Neuronal stem cell (in vitro differentiated cells): ENCODE data around the gene IMMP2L.

Experiments used
- DNase-seq: peaks from one replicate; pipeline ENCODE4 v3.0.0-alpha.2; 2013; ENCODE audit warnings: low spot score
- H2AFZ ChIP-seq: one replicate; pipeline ENCODE4 v1.6.1; 2013; ENCODE audit warnings: mild to moderate bottlenecking, low read length, inconsistent platforms
- H2AK5ac ChIP-seq: 2 replicates; pipeline ENCODE4 v1.6.1; 2013; ENCODE audit warnings: low read depth, mild to moderate bottlenecking, inconsistent platforms, low read length, moderate library complexity, mixed read lengths
- H2BK120ac ChIP-seq: 2 replicates; pipeline ENCODE4 v1.6.1; 2013; ENCODE audit warnings: low read depth, mild to moderate bottlenecking, inconsistent platforms, low read length, moderate library complexity, mixed read lengths
- H2BK12ac ChIP-seq: one replicate; pipeline ENCODE4 v1.6.1; 2013; ENCODE audit warnings: low read length, inconsistent platforms
- H2BK15ac ChIP-seq: 2 replicates; pipeline ENCODE4 v1.6.1; 2013; ENCODE audit warnings: mild to moderate bottlenecking, low read length, inconsistent platforms, mixed read lengths
- H2BK5ac ChIP-seq: one replicate; pipeline ENCODE4 v1.6.1; 2013; ENCODE audit warnings: inconsistent platforms, mild to moderate bottlenecking, low read length, moderate library complexity
- H3K14ac ChIP-seq: one replicate; pipeline ENCODE4 v1.6.1; 2013; ENCODE audit warnings: low read length, inconsistent platforms
- H3K18ac ChIP-seq: 2 replicates; pipeline ENCODE4 v1.6.1; 2013; ENCODE audit warnings: low read length, inconsistent platforms
- H3K23ac ChIP-seq: 2 replicates; pipeline ENCODE4 v1.6.1; 2013; ENCODE audit warnings: low read depth, mild to moderate bottlenecking, mixed read lengths, low read length, inconsistent platforms; ENCODE audit not compliant: poor library complexity
- H3K27ac ChIP-seq: replicated peaks from 3 replicates; pipeline ENCODE4 v1.5.1; 2013; ENCODE audit warnings: low read length, inconsistent platforms
- H3K27me3 ChIP-seq, 3 experiments: 2 replicates each; pipeline ENCODE4 v1.6.1; 2013; ENCODE audit warnings: low read length in 3 of 3, mild to moderate bottlenecking in 2 of 3, inconsistent platforms in 1 of 3, low read depth in 1 of 3, mixed read lengths in 1 of 3, moderate library complexity in 1 of 3; ENCODE audit not compliant: control insufficient read depth in 3 of 3, insufficient read depth in 3 of 3
- H3K36me3 ChIP-seq, 2 donors: replicated peaks in 1 of 2; 2 replicates each; pipeline ENCODE4 v1.6.1; 2013; ENCODE audit warnings: low read length in 2 of 2; ENCODE audit not compliant: control insufficient read depth in 2 of 2, insufficient read depth in 2 of 2
- H3K4ac ChIP-seq: 2 replicates; pipeline ENCODE4 v1.6.1; 2013; ENCODE audit warnings: inconsistent platforms, mild to moderate bottlenecking, low read length, moderate library complexity
- H3K4me1 ChIP-seq, 2 donors: 1 replicate in 1 of 2; 2 replicates in 1 of 2; pipeline ENCODE4 v1.6.1; 2013; ENCODE audit warnings: low read length in 2 of 2, low read depth in 1 of 2; ENCODE audit not compliant: control insufficient read depth in 2 of 2, insufficient read depth in 1 of 2
- H3K4me2 ChIP-seq: one replicate; pipeline ENCODE4 v1.6.1; 2013; ENCODE audit warnings: mild to moderate bottlenecking, low read length, inconsistent platforms; ENCODE audit not compliant: insufficient read depth, poor library complexity, severe bottlenecking
- H3K4me3 ChIP-seq, 2 donors: 2 replicates each; pipeline ENCODE4 v1.5.1; 2013; ENCODE audit warnings: low read length in 2 of 2, mild to moderate bottlenecking in 2 of 2, inconsistent platforms in 1 of 2, moderate library complexity in 1 of 2
- H3K79me1 ChIP-seq: one replicate; pipeline ENCODE4 v1.6.1; 2013; ENCODE audit warnings: low read depth, mild to moderate bottlenecking, inconsistent platforms, low read length, moderate library complexity
- H3K9ac ChIP-seq: one replicate; pipeline ENCODE4 v1.6.1; 2013; ENCODE audit warnings: mild to moderate bottlenecking, low read depth, low read length, inconsistent platforms; ENCODE audit not compliant: poor library complexity
- H3K9me3 ChIP-seq, 2 donors: replicated peaks in 1 of 2; 2 replicates each; pipeline versions ENCODE3 to v1.6.1; 2013; ENCODE audit warnings: low read length in 2 of 2, mild to moderate bottlenecking in 2 of 2, inconsistent platforms in 1 of 2, low read depth in 1 of 2, mixed read lengths in 1 of 2, moderate library complexity in 1 of 2; ENCODE audit not compliant: control insufficient read depth in 2 of 2, insufficient read depth in 1 of 2
- H4K8ac ChIP-seq: one replicate; pipeline ENCODE4 v1.6.1; 2013; ENCODE audit warnings: low read depth, mild to moderate bottlenecking, inconsistent platforms, low read length, moderate library complexity
- H4K91ac ChIP-seq: one replicate; pipeline ENCODE4 v1.6.1; 2013; ENCODE audit warnings: low read length, low read depth, mild to moderate bottlenecking, inconsistent platforms; ENCODE audit not compliant: poor library complexity
- WGBS, 2 donors: extraction: QIAGEN DNeasy Blood & Tissue Kit; methylation state at CpG; one replicate each; pipeline ENCODE4 v1.1.7; 2013; ENCODE audit warnings: missing lambda C conversion rate in 2 of 2, mixed read lengths in 1 of 2; ENCODE audit not compliant: insufficient read length in 2 of 2, insufficient replicate concordance in 1 of 2; ENCODE audit errors: extremely low coverage in 2 of 2; 5-methylcytosine and 5-hydroxymethylcytosine counted together

Gene IMMP2L

DNA sequence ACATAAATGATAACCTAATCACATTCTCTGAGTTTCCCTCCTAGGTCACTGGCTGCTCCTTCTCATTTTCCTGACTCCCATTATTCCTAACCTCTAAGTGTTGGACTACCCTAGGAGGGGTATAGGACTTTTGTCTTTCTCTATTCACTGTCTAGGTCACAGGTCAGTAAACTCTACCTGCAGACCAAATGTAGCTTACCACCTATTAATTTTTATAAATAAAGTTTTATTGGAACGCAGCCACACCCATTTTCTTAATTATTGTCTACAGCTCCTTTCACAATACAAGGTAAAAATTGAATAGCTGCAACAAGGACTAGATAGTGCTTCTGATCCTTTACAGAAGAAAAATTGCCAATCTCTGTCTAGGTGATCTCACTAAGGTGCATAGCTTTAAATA, 156.7 kb downstream of the IMMP2L start:
- Histone ChIP-seq H2BK120ac (no peak overlapping the region), H3K36me3 (no peaks in the 10 kb centered on the region), H3K23ac (no peak overlapping the region), H3K4me1 (no peaks in the 10 kb centered on the region), H3K4me2 (no peak overlapping the region), H3K14ac (no peak overlapping the region), H2AFZ (no peak overlapping the region), H3K4ac (no peak overlapping the region), H2AK5ac (no peak overlapping the region), H3K18ac (no peak overlapping the region), H3K9me3 (no peaks in the 10 kb centered on the region), H4K8ac (no peak overlapping the region), H2BK15ac (no peak overlapping the region), H3K27ac (no peak overlapping the region), H2BK12ac (no peak overlapping the region), H3K4me3 (no peak overlapping the region), H4K91ac (no peak overlapping the region), H3K79me1 (no peaks in the 10 kb centered on the region), H3K27me3 (no peaks in the 10 kb centered on the region), H3K9ac (no peak overlapping the region), H2BK5ac (no peak overlapping the region)
- DNase-seq, result no peak
- WGBS, 2 donors, result no CpG with 5 or more reads among the region's 1 CpG

DNA sequence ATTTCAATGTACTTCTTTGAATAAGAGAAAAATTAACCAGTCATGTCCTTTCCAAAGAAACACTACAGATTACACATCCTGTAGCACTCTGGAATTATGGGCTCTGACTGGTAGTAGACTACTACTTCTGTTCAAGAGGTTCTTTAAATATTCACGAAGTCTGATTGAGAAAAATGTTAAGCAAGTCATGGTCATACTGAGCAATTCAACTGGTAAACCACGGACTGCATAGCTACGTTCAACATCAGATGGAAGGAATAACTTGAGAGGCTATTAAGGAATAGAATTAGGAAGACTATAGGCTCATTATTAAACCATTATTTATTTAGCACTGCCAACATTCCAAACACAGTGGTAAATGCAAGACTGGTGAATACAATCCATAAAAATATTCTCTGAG, 160.8 kb downstream of the IMMP2L start:
- Histone ChIP-seq H4K8ac (no peak overlapping the region), H3K18ac (no peak overlapping the region), H2BK120ac (no peak overlapping the region), H3K79me1 (no peaks in the 10 kb centered on the region), H3K9me3 (no peaks in the 10 kb centered on the region), H3K23ac (no peak overlapping the region), H3K27me3 (no peaks in the 10 kb centered on the region), H3K14ac (no peak overlapping the region), H3K4me3 (no peak overlapping the region), H2BK12ac (no peak overlapping the region), H3K4ac (no peak overlapping the region), H3K36me3 (no peaks in the 10 kb centered on the region), H2BK15ac (no peak overlapping the region), H2BK5ac (no peak overlapping the region), H3K27ac (no peak overlapping the region), H4K91ac (no peak overlapping the region), H3K9ac (no peak overlapping the region), H3K4me2 (no peak overlapping the region), H3K4me1 (no peaks in the 10 kb centered on the region), H2AK5ac (no peak overlapping the region), H2AFZ (no peak overlapping the region)
- WGBS, 2 donors, result no CpG with 5 or more reads among the region's 3 CpGs
- no peak for DNase-seq

- H2AFZ ChIP-seq, result no peak overlapping the region
- H3K18ac ChIP-seq, result no peak overlapping the region
- H3K4me2 ChIP-seq, result no peak overlapping the region
- H2BK12ac ChIP-seq, result no peak overlapping the region
- H4K8ac ChIP-seq, result no peak overlapping the region
- H2BK15ac ChIP-seq, result no peak overlapping the region
- WGBS, 2 donors, result no CpG with 5 or more reads among the region's 2 CpGs
- no peak overlapping the region for H2AK5ac ChIP-seq
- H3K79me1 ChIP-seq, result no peaks in the 10 kb centered on the region
- H4K91ac ChIP-seq, result no peak overlapping the region
- H3K14ac ChIP-seq, result no peak overlapping the region
- no peak overlapping the region for H3K23ac ChIP-seq
- no peak overlapping the region for H3K9ac ChIP-seq
- H2BK5ac ChIP-seq, result no peak overlapping the region
- H3K4me1 ChIP-seq, result no peaks in the 10 kb centered on the region
- DNase-seq, result no peak
- H3K36me3 ChIP-seq, result no peaks in the 10 kb centered on the region
- no peaks in the 10 kb centered on the region for H3K9me3 ChIP-seq
- no peak overlapping the region for H3K4me3 ChIP-seq
- no peak overlapping the region for H3K4ac ChIP-seq
- no peak overlapping the region for H2BK120ac ChIP-seq
- H3K27ac ChIP-seq, result no peak overlapping the region
- H3K27me3 ChIP-seq, result no peaks in the 10 kb centered on the region
These were observed 162.2 kb downstream of the IMMP2L start for GRCh38 chr7:111400088-111400487.

- Histone ChIP-seq H3K36me3 (peaks cover 0 to 1% of the 10 kb centered on the region in 2 donors), H3K4me1 (peaks cover 3 to 8% of the 10 kb centered on the region in 2 donors), H2BK120ac (no peak overlapping the region), H3K27me3 (no peaks in the 10 kb centered on the region), H3K4me2 (no peak overlapping the region), H3K79me1 (no peaks in the 10 kb centered on the region), H4K91ac (no peak overlapping the region), H3K23ac (no peak overlapping the region), H3K27ac (no peak overlapping the region), H3K9ac (no peak overlapping the region), H3K14ac (no peak overlapping the region), H3K4me3 (no peak overlapping the region), H4K8ac (no peak overlapping the region), H2BK15ac (no peak overlapping the region), H2AFZ (no peak overlapping the region), H3K9me3 (no peaks in the 10 kb centered on the region), H2BK5ac (no peak overlapping the region), H3K4ac (no peak overlapping the region), H2AK5ac (no peak overlapping the region), H3K18ac (no peak overlapping the region), H2BK12ac (no peak overlapping the region)
- DNase-seq, result no peak
- WGBS, 2 donors, result no CpG with 5 or more reads among the region's 4 CpGs
These were observed 167.4 kb downstream of the IMMP2L start for GRCh38 chr7:111394891-111395290.
